8988T (cell line): ENCODE results near the gene RANBP1.

ENCODE experiments used
- DNase-seq: peaks from one replicate; pipeline ENCODE4 v3.0.0; 2011

The RANBP1 gene

DNA sequence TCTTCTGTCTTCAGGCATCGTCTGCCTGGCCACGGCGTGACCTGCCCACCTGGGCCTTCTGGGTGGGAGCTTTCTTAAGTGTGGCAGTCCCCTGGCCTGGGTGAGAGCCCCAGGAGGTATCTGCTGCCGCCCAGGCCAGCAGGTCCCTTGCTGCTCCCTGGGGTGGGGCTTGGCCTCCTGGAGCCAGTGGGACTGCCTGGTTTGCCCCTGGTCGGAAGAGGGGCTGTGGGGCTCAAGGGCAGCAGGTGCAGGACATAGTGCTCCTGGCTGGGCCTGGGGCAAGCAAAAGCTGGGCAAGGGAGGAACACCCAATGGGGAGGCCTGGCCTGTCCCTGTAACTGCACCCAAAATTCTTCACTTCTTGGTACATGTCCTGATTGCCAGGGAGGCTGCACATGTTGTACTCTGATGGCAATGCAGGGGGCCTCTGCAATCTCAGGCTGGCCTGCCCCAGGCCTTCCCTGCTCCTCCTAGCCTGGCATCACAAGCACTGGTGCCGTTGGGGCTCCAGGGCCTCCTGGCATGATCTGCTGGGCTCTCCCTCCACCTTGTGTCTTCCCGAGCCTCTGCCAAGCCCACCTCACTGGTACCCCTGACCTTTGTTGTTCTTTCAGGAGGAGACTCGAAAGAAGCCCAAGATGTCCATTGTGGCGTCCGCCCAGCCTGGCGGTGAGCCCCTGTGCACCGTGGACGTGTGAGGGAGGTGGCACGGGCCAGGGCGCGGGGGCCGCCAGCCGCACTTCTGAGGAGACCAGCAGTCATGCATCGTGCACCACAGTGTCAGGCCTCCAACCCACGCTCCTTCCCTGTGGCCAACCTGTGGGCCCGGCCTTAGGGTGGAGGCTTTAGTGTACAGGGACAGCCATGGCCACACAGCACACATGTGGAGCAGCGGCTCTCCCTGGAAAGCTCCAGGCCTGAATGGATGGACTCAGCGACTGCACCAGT lies 6.2 kb upstream of the RANBP1 start:
- DNase-seq: no peak

DNA sequence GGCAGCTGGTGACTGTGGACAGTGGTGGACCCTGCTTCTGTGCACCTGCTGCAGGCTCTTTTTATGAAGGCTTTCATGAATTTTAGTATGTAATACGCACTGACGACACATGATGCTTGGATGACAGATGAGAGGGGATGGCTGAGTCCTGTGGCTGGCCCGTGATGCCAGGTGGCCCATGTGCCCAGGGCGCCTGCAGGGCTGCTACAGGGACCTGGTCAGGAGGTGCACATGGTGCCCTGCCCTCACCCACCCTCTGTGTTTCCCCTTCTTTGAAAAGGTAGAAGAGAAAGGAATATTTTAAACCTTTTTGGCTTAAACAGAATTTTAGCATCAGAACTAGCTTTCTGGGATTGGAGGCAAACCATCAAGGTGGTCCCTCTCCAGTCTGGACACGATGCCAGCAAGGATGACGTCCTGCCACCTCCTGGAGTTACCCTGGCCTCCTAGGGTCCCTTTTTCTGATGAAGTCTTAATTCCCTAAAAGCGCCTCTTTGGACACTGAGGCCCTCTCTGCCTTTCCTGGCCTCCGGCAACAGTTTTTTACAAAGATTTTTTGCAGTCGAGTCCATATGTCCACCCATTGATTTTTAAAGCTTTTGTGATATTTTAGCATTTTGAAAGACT lies 5.4 kb upstream of the RANBP1 start:
- DNase-seq: no peak

DNA sequence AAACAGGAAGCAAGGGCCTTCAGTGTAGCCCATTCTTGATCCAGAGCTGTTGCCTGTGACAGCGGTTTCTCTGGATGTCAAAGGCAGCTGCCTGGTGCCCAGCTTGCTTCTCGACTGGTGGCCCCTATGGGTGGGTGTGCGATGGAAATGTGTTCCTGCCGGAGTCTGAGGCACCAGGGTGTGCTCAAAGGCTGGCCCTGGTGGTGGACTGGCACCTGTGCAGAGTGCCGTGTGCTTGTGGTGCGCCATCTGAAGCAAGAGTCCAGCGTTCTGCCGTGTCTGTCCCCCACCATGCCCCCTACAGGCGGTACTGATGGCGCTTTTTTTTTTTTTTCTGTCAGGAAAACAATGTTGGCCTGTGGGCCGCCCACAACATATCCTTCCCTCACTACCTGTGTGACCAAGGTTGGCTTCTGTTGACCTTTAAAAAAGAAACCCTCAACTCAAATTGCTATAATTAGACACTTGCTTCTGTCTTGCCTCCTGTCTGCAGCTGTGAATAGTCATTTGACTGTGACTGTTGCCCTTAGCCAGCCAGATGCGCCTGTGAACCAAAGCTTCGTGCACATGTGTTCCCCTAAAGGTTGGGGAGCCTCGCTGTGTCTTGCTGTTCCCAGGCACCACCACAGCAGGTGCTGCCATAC lies 4.7 kb upstream of the RANBP1 start:
- DNase-seq: peak; percentile 86

DNA sequence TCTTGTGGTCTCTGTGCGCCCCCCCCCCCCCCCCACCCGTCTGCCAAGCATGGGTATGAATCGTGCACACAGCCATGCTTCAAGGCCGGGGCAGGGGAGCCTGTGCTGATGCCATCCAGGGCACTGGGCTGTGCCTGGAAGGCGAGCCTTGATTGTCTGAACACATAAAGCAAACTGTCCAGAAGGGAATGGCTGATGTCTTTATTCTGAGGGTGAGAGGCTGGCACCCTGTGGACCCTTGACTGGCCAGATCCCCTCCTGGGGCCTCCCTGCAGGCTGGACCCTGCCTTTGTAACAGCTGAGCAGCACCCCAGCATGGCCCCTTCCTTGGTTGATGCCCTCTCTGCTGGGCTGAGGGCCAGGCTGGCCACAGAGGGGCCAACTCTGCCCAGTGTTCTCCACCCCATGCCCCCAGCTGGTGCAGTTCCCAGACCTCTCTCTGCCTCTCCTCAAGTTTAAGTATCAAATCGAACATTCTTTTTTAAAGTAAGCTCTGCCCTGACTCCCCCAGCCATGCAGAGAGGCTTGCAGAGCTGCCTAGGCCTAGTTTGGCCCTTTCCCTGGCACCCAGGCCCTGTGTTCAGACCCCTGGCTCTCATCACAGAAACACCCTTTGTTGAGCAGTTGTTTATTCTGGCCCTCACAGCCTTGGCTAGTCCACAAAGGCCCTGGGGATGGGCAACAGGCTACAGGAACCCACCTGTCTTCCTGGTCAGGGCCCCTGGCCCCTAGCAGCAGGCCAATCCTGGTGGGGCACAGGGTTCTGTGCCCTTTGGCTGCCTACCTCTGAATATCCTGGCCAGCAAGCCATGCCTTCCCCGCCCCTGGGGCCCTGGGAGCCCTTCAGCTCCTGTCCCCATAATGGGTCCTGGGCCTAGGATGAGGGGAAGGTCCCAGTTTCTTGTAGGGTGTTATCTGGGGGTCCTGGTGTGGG lies 3.9 kb upstream of the RANBP1 start:
- DNase-seq: no peak

DNA sequence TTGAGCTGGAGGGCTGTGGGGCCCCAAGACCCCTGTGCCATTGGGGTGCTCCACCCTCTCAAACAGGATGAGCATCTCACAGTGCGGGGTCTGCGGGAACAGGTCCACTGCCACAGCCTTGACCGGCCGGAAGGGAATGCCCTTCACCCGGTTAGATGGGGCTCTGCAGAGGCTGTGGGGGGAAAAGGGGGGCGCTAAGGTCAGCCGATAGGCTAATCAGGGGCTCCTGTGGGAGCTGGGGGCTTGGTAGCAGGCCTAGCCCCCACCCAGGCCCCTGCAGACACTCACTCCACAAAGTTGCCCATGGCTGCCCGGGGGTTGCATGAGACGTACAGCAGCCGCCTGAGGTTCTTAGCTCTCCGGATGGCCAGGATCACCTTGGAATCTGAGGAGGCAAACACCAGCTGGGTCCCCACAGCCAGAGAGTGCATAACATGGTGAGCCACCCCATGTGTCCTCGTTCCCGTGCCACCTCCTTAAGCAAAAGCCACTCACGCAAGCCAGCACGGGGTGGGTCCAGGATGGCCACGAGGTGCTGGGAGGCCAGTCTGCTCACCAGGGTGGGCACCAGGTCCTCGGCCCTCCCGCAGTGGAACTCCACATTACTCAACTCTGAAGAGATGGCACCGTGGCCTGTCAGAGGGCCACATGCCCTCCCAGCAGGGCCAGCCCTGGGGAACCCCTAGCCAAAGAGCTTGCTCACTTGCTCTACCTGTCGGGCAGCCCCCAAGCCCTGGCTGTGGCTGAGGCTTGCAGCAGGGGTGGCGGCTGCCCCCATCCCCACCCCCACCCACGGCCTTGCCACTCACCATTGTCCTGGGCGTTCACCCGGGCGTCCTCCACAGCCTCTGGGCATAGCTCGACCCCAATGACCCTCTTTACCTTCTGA lies 3.0 kb upstream of the RANBP1 start:
- DNase-seq: no peak

DNA sequence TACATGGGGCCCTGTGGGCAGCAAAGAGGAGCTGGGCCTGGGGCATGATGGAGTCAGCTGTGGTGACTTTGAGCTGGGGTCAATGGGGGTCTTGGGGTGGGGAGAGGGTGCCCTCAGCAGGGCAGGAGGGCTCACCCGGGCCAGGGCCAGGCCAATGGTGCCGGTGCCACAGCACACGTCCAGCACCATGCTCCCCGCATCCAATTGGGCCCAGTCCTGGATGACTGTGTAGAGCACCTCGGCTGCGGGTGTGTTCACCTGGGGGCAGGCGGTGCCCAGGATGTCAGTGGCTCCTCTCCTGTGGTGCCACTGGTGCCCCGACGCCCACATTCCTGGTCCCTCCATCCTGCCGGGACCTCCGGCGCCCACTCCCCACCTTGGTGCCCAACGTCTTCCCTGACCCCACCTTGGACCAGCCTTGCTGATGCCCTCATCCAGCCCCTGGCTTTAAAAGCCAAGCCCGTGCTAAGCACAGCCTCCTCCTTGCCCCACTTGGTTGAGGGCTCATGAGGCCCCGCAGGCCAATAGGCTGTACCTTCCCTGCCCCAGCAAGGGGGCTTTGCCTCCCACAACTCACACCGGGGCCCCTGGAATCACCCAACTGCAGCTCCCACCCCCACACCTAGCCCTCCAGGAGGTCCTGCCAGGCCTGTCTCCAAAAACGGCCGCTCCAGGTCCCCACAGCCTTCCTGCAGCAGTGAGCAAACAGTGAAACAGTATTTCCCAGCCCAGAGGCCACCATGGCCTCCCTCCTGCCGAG lies 2.2 kb upstream of the RANBP1 start:
- no peak for DNase-seq

DNA sequence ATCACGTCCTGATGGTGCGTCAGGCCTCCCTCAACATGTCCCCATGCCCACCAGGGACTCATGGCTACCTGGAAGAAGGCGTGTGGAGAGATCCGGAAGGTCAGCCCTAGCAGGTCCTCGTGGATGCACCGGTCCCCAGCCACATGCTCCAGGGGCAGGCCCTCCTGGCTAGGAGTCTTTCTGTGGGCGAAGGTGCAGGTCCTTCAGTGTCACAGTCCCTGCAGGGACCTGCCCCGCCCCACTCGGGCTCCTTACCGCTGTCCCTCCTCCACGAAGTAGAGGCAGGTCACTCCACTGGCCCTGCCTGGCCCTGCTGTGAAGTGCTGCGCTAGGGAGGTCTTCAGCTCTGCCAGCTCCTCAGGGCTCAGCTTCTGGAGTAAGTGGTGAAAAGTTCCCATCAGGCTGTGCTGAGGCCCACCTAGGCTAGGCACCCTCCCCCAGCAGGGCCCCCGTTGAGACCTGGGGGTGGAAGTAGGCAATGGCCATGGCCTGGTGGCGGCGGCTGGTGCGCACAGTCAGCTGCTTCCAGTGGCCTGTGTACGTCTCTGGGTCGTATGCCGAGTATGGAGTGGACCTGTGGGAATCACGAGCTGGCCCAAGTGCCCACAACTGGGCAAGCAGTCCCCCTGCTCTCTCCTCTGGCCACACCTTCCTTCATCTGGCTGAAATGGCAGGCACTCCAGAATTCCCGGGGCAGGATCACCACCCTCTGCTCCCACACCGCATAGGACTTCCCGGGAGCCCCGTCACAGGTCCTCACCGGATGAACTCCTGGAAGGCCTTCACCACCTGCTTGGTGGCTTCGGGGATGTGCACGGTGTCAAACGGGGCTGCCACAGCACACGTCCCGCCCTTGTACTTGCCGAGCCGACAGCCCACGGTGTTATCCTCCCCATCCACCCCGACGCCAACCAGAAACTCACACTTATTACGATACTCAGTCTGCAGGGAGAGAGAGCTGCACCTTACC lies 1.1 kb upstream of the RANBP1 start:
- DNase-seq: no peak

DNA sequence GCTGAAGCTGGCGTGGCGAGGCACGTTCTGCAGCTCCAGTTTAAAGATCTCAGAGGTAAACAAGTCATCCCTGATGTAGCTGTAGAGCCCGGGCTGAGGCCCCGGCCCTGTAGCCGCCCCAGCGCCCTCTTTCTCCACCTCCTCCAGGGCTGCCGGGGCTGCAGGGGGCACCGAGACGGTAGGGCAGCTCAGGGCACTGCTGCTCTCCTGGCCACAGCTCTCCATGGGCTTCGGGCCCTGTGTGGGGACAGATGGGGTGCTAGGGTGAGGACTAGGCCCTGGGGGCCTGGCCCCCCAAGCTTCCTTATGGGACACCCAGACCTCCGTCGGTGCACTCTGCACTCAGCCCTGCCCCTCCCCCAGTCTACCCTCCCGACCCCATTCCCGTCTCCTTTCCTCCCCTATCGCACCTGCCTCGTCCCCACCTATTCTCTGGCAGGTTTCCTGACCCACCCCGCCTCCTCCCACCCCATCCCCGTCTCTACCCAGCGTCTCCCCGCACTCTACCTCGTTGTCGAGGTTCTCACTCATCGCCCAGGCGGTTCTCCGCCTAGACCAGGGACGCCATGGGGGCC lies 559 bp downstream of the RANBP1 start:
- DNase-seq: no peak

DNA sequence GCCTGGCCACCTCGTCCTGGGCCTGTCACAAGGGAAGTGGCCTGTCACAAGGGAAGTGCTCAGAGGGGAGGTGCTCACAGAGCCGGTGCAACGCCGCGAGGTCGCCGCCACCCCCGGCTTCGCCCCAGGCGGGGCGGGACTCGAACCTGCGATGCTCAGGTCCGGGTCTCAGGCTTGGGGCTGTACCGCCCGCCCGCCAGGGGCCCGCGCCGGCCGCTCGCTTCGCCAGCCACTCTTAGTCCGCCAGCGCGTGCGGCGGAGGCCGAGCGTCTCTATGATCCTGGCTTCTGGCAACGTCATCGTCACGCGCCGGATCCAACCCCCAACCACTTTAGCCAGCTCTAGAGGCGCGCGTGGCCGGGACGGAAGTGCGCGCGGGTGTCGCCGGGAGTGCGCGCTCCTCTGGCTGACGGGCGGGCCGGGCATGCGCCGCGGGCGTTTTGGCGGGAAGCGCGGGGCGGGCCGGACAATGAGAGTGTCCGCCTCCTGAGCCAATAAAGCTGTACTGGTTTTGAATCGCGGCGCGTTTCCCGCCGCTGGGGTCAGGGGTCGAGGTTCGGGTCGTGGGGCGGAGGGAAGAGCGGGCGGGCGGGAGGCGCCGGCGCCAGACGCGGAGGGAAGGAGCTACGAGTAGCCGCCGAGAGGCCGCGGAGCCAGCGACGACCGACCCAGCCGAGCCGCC lies 1.2 kb downstream of the RANBP1 start, which contains the start of gene TRMT2A:
TSS of gene TRMT2A (minus strand) at position 276 of the 682 bp plus-strand sequence. CDS start 320 bp downstream, outside the sequence.
- peak; percentile 97 for DNase-seq

DNA sequence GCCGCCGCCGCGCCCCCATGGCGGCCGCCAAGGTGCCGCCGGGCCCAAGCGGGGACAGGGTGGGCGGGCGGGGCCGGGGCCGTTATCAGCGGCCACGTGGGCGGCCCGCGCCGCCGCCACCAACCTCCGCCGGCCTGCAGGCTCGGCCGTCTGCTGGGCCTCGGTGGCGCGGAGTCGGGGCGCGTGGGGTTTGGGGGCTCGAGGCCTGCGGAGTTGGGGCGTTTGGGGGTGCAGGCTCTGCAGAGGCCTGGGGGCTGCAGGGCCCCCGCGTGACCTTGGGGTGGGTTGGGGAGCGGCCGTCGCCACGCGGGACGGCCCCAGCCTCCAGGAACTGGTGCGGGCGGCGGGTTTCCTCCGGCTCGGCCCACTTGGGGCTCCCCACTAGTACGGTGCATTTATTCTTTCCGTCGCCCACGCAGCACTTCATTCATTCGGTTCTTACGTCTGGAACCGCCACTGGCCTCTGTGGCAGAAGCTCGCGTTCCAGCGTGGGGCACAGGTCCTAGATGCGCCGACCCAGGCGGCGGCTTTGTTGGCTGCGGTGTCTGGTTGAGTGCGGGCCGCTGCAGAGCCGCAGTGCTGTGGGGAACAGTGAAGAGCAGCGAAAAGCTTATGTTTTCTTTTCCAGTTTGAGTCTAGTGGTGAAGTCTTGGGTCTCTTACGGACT lies 1.9 kb downstream of the RANBP1 start:
- no peak for DNase-seq

DNA sequence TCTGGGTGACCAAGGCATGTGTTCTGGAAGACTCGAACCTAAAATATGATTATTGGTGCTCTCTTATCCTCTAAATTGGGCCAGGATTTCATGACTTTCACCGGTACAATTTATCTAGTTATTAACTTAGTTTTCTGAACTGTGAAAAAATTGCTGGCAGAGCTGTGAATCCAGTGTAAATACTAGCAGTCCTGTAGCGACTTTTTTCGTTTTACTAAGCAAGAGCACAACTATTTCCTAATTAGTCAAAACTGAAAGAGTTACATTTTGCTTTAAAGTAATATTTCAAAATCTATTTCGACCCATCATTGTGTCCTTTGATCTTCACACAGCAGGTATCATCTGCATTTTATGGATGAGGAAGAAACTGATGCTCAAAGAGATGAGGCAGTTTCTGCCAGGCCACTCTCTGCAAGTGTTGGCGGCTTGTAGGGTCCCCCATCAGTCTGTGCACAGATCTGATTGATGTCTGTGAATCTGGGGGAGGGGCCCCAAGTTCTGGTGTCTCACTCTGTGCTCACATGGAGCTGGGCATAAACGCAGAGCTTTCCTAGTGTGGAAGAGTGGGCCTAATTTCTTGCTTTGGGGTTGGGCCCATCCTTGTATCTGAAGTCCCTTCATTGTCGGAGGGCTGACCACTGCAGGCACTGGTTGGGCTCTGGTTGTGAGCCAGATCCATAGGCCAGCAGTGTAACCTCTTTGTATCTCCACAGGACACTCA lies 2.6 kb downstream of the RANBP1 start:
- no peak for DNase-seq

DNA sequence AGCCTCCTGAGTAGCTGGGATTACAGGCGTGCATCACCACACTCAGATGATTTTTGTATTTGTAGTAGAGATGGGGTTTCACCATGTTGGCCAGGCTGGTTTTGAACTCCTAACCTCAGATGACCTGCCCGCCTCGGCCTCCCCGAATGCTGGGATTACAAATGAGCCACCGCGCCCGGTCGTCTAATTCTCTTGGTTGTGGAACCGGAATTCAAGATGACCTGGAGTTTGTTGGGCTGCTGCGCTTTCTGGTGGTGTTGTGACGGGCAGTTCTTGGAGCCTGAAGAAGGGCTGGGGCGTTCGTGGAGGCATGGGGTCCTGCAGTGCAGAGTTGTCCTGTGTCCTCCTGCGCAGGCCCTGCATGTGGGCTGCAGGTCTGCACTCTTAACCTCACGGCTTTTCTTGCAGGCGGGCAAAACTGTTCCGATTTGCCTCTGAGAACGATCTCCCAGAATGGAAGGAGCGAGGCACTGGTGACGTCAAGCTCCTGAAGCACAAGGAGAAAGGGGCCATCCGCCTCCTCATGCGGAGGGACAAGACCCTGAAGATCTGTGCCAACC lies 6.0 kb downstream of the RANBP1 start:
- no peak for DNase-seq

DNA sequence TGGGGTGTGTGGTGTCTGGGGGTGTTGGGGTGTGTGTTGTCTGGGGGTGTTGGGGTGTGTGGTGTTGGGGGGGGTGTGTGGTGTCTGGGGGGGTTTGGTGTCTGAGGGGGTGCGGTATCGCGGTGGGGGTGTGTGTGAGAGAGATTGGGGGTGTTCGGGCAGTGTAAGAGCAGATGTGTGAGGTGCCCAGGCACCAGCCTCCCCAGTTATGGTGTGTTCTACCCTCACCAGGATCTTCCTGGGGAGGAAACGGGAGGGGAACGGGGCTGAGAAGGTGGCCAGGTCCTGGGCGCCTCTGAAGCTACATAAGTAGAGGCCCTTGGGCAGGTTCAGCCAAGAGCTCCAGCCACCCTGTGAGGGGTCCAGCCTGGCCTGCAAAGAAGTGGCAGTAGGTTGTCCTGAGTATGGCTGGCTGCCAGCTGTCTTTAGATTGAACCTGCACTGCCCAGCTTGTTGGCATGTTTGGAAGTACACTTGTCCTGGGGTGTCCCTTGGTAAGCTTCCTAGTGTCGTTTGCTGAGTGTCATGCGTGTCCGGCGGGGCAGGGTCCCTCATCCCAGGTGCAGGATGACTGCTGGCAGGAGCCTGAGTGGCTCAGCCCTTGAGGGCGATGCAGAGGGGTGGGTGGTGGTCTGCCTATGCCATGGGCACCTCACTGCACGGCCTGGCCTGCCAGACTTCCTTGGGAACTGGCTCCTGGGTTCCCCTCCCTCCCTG lies 7.6 kb downstream of the RANBP1 start:
- DNase-seq: no peak

DNA sequence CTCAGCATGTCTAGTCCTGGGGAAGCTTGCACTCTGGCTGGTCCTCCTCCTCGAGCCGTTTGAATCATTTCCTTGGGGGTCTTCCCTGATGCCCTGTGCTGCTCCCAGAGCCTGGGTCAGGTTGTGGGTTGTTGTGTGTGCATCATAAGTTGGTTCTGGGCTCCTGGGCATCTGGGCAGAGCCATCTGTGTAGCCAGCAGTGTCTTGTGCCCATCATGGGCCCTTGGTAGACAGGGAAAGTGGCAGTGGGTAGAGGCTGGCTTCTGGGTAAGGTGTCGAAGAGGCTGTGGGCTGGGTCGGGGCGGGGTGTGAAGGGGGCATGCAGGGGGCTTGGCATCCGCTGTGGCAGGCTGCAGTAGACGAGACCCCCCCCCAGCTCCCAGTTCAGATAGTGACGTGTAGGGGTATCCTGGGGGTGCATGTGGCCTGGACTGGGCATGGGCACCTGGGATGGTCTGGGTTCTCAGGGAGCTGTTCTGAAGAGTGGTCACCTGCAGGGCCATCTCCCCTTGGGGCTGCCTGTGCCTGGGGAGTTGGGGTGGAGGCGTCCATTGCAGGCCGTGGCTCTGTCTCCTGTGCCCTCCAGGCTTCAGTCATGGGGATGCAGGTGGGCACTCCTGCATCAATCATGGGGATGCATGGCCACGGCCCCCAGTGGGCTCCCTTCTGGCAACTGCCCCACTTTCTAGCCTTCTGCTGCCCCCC lies 8.3 kb downstream of the RANBP1 start:
- no peak for DNase-seq
